LHCN-M2 (cell line): Measurements from ENCODE around the gene PHETA1. TPM values are rescaled to one million over a fixed set of nuclear protein-coding genes. Genes with fewer than 3 reads are reported as not detected.

Source experiments
- DNase-seq: peaks from one replicate; pipeline ENCODE4 v3.0.0-alpha.2; 2012; ENCODE audit warnings: low read depth
- total RNA-seq: library from RNA; depleted of rRNA; stranded (reverse); fragments of >200 nt; gene quantifications from 2 replicates; pipeline ENCODE4 v1.2.3, GENCODE V29; 2014; rRNA removed

Gene PHETA1
- total RNA-seq, 1 experiment from 2014 or later: 14.5 TPM

DNA sequence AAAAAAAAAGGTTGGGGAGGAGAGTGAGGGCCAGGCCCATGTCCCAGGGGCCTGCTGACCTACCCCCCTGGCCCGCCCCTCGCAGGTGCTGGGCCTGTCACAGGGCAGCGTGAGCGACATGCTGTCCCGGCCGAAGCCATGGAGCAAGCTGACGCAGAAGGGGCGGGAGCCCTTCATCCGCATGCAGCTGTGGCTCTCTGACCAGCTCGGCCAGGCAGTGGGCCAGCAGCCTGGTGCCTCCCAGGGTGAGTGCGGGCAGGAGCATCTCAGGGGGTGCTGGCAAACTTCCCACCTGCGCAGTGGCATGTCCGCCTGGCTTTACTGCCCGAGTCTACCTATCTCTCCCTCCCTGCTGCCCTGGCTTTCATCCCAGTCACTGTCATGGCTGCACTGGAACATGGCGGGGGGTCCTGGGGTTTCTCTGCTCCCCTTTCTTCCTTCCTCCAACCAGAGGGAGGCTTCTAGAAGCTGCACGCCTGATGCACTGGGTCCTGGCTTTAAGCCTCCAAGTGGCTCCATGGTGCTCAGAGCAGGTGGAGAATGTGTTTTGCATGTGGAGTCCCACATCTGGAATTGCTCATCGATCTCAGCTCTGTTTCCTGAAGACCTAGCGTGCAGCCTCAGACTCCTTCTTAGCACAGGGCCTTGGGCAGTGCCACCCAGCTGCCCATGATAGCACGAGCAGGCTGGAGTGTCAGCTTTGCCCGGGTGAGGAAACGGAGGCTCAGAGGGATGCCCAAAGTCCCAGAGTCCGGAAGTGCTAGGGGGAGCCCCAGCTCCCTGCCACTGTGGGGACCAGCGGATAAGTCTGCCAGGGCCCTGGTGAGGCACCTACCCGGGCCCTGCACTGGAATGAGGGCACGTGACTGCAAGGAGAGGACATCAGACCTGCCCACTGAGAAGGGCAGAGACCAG, 46.3 kb downstream of the PHETA1 start:
- DNase-seq: peak; percentile 49

DNA sequence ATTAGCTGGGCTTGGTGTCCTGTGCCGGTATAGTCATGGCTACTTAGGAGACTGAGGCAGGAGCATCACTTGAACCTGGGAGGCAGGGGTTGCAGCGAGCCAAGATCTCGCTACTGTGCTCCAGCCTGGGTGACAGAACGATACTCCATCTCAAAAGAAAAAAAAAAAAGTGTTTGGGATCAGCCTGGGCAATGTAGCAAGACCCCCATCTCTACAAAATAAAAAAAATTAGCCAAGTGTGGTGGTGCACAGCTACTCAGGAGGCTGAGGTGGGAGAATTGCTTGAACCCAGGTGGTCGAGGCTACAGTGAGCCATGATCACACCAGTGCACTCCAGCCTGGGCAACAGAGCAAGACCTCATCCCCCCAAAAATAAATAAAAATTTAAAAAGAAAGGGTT, 47.6 kb downstream of the PHETA1 start:
- no peak for DNase-seq

GRCh38 chr12:111320258-111321050, 48.4 kb downstream of the PHETA1 start:
- no peak for DNase-seq

DNA sequence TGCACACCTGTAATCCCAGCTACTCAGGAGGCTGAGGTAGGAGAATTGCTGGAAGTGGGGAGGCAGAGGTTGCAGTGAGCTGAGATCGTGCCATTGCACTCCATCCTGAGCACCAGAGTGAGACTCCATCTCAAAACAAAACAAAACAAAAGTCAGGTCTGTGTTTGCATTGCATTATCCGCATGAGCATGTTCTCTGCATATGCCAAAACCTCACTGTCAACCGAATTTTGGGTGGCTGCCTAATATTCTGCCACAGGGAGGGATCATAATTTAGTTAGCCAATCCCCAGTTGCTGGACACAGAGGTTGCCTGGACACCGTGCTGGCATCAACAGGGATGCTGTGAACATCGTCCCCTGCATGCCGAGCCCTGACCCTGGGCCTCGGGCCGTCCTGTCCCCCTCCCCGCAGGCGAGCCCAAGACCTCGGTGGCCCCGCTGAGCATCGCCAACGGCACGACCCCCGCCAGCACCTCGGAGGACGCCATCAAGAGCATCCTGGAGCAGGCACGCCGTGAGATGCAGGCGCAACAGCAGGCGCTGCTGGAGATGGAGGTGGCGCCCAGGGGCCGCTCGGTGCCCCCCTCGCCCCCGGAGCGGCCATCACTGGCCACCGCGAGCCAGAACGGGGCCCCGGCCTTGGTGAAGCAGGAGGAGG, 49.2 kb downstream of the PHETA1 start:
- DNase-seq: no peak

DNA sequence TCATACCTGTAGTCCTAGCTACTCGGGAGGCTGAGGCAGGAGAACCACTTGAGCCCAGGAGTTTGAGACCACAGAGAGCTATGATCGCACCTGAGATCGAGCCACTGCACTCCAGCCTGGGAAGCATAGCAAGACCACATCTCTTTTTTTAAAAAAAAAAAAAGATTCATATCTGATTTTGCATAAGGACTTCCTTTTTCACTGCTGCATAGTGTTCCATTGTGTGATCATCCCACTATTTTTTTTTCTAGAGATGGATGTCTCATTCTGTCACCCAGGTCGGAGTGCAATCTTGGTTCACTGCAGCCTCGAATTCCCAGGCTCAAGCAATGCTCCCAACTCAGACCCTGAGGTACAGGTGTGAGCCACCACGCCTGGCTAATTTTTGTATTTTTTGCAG, 50.4 kb downstream of the PHETA1 start:
- no peak for DNase-seq

- DNase-seq: no peak
Measured at GRCh38 chr12:111316671-111317070, 52.2 kb downstream of the PHETA1 start.

DNA sequence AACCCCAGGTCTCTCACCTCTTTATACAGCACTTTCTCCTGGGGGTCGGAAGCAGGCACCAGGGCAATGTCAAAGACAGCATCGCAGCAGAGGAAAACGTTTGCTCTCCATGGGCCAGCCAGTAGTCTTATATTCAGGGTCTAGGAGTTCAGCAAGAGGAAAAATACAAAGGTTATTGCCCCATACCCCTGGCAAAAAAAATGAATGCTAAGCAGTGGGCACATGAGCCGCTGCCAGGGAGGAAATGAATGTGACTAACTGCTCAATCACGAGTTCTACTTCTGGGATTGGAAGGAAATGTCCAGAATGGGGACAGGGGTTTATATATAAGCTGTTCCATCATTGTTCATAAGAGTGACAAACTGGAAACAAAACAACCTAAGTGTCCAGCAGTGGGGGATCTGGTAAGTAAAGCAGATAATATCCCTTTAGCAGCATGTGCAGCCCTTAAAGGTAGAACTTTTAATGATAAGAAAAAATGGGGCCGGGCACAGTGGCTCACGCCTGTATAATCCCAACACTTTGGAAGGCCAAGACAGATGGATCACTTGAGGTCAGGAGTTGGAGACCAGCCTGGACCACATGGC, 53.8 kb downstream of the PHETA1 start:
- peak; percentile 30 for DNase-seq

- DNase-seq: peak; percentile 40
Measured at GRCh38 chr12:111313833-111314259, 55.0 kb downstream of the PHETA1 start.

DNA sequence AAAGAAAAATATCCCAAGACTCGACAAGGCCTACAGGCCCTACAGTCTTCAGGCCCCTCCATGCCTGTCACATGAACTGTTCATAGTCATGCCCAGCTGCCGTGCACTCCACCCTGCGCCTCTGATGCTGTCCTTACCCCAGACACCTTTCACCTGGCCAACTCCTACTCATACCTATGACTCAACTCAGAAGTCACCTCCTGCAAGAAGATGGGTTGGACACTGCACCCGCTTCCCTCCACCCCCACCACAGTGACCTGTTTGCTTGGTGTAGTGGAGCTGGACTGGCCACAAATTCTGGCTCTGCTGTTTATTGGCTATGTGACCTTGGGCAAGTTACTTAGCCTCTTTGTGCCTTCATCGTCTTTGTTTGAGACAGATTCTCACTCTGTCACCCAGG, 56.2 kb downstream of the PHETA1 start:
- no peak for DNase-seq

- DNase-seq: no peak
Measured at GRCh38 chr12:111312016-111312415, 56.9 kb downstream of the PHETA1 start.

DNA sequence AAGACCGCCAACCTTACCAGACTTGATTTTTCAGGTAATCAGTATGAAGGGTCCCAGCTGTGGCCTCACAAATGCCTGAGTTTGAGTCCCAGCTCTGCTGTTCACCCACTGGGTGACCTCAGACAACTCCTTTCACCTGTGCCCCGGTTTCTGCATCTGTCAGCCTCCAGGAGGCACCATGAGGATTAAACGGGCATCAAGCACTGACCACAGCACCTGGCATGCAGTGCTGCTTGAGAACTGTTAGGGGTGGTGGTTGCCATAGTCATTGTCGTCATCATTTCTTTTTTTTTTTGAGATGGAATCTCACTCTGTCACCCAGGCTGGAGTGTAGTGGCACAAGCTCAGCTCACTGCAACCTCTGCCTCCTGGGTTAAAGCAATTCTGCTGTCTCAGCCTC, 57.9 kb downstream of the PHETA1 start:
- DNase-seq: peak; percentile 37

Other genes starting within 250 kb of the PHETA1 start
- 120 and 124 TPM in 2 replicates for gene SH2B3, start 36.8 kb upstream of the PHETA1 start, total RNA-seq
- 15.5 and 21.5 TPM in 2 replicates for gene ATXN2, start 230.2 kb upstream of the PHETA1 start, total RNA-seq